ENCODE data around the gene RASSF7. TPM values are rescaled to one million over a fixed set of nuclear protein-coding genes. Genes with fewer than 3 reads are reported as not detected.

RASSF7 gene
- polyA plus RNA-seq, 1 donor from 2014 or later = 42.0 TPM

DNA sequence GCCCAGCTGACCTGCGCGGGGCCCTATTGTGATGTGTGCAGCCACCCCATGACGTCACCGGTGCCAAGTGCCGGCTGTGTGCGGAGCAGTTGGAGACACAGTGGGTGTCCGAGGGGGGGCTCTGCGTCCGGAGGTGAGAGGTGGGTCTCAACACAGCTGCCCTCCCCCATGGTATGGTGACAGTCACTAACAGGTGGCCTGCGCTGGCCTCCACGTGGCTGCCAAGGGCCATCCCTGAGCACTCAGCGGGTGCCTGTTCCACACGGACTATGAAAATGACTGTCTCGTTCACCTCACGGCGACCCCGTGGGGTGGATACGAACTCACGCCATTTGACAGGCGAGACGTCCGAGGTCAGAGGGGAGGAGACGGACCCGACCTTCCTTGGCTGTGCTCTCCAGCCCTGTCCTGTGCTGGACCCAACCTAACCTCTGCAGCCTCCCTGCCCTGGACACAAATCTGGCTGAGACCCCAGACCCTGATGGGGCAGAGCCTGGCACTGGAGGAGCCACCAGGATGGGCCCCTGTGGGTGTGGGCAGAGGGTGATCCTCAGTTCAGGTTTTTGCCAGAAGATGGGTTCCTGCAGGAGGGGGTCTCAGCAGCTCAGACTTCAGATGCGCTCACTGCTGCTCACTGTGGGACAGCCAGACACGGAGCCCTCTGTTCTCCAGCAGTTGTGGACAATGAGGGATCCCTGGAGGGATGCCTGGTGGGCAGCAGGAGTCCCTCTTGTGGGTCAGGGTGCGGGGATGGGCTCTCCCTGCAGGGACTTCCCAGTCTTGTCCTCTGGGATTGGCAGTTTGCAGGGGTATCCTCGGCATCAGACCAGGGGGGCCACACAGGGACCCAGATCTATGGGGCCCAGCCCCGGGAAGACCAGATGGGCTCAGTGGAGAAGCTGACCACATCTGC lies 31.7 kb upstream of the RASSF7 start:
- peak overlapping the region in 1 of 3 donors; percentile 42 for H3K27ac Mint-ChIP-seq
- H3K4me3 Mint-ChIP-seq = peak overlapping the region in 1 of 4 donors; percentile 32

GRCh38 chr11:529728-530411 lies 30.9 kb upstream of the RASSF7 start:
- Mint-ChIP-seq H3K27ac (peak overlapping the region in 1 of 3 donors; percentile 18), H3K4me3 (no peak overlapping the region)

More for the DNA sequence above, 31.7 kb upstream of the RASSF7 start:
- Mint-ChIP-seq H3K27me3 (no peaks in the 10 kb centered on the region), H3K9me3 (no peaks in the 10 kb centered on the region), H3K4me1 (peaks cover 0 to 2% (median 0%) of the 10 kb centered on the region in 3 donors), H3K36me3 (peaks cover 2% of the 10 kb centered on the region)

DNA sequence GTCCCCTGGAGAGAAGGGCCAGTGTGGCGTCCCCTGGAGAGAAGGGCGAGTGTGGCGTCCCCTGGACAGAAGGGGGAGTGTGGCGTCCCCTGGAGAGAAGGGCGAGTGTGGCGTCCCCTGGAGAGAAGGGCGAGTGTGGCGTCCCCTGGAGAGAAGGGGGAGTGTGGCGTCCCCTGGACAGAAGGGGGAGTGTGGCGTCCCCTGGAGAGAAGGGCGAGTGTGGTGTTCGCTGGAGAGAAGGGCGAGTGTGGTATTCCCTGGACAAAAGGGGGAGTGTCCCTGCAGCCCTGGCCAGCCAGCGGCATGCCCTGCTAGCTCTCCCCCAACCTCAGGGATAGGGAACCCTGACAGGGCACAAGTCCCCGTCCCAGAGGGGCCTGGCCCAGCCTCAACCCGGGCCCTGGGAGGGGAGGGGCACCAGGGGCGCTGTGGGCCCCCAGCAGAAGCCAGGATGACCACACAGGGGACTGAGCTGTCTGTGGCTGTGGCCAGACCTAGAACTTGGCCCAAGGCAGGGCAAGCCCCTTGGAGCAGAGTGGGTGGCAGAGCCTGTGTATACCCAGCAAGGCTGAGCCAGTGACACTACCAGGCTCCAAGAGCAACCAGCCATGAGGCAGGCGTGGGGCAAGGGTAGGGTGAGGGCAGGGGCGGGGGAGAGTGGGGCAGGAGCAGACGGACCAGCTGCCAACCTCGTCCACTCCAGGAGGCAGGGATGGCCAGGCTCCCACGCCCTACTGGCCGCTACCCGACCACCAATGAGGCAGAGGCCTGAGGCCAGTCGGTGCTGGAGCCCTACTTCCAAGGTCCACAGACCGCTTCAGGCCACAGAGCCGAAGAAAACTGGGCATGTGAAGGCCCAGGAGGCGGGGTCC lies 29.6 kb upstream of the RASSF7 start:
- Mint-ChIP-seq H3K9me3 (no peaks in the 10 kb centered on the region), H3K27ac (peak overlapping the region in 1 of 3 donors; percentile 80), H3K36me3 (peaks cover 2% of the 10 kb centered on the region), H3K27me3 (no peaks in the 10 kb centered on the region), H3K4me3 (peak overlapping the region in 2 of 4 donors; percentile 28 to 70), H3K4me1 (peaks cover 0 to 3% (median 2%) of the 10 kb centered on the region in 3 donors)

More at GRCh38 chr11:529728-530411, 30.9 kb upstream of the RASSF7 start:
- peaks cover 2% of the 10 kb centered on the region for H3K36me3 Mint-ChIP-seq
- no peaks in the 10 kb centered on the region for H3K9me3 Mint-ChIP-seq
- H3K4me1 Mint-ChIP-seq = peaks cover 0 to 2% (median 0%) of the 10 kb centered on the region in 3 donors
- H3K27me3 Mint-ChIP-seq = no peaks in the 10 kb centered on the region

- peaks cover 2% of the 10 kb centered on the region for H3K36me3 Mint-ChIP-seq
- peak overlapping the region in 2 of 4 donors; percentile 28 to 70 for H3K4me3 Mint-ChIP-seq
- H3K9me3 Mint-ChIP-seq = no peaks in the 10 kb centered on the region
- H3K27ac Mint-ChIP-seq = peak overlapping the region in 1 of 3 donors; percentile 80
- H3K27me3 Mint-ChIP-seq = no peaks in the 10 kb centered on the region
- H3K4me1 Mint-ChIP-seq = peaks cover 0 to 5% (median 2%) of the 10 kb centered on the region in 3 donors
These were observed 28.7 kb upstream of the RASSF7 start for GRCh38 chr11:531919-532526.

DNA sequence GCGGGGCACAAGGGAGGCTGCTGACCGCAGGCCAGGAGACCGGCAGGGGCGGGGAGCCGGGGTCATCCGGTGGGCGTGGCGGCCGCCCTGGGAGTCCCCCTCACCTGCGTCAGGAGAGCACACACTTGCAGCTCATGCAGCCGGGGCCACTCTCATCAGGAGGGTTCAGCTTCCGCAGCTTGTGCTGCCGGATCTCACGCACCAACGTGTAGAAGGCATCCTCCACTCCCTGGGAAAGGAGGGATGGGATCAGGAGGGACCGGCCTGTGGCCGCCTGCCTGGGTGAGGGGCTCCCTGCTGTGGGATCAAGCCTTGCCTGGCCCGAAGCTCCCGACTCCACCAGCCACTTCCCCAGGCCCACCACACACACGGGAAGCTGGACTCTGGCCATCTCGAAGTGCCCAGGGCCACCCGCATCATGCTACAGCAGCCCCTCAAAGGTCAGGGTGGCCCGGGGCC lies 28.2 kb upstream of the RASSF7 start:
- peaks cover 2% of the 10 kb centered on the region for H3K36me3 Mint-ChIP-seq
- H3K9me3 Mint-ChIP-seq = no peaks in the 10 kb centered on the region
- H3K4me1 Mint-ChIP-seq = peaks cover 2 to 5% (median 2%) of the 10 kb centered on the region in 3 donors
- peak overlapping the region in 1 of 4 donors; percentile 70 for H3K4me3 Mint-ChIP-seq
- H3K27ac Mint-ChIP-seq = peak overlapping the region in 1 of 3 donors; percentile 21
- H3K27me3 Mint-ChIP-seq = no peaks in the 10 kb centered on the region

GRCh38 chr11:532986-533585 lies 27.7 kb upstream of the RASSF7 start:
- H3K4me1 Mint-ChIP-seq = peaks cover 2 to 6% (median 5%) of the 10 kb centered on the region in 3 donors
- H3K27ac Mint-ChIP-seq = peak overlapping the region in 1 of 3 donors; percentile 85
- peaks cover 2% of the 10 kb centered on the region for H3K36me3 Mint-ChIP-seq
- H3K27me3 Mint-ChIP-seq = no peaks in the 10 kb centered on the region
- no peaks in the 10 kb centered on the region for H3K9me3 Mint-ChIP-seq
- H3K4me3 Mint-ChIP-seq = peak overlapping the region in 2 of 4 donors; percentile 41 to 45

- Mint-ChIP-seq H3K27ac (peak overlapping the region in 1 of 3 donors; percentile 85), H3K9me3 (no peaks in the 10 kb centered on the region), H3K27me3 (no peaks in the 10 kb centered on the region), H3K36me3 (peaks cover 2% of the 10 kb centered on the region), H3K4me3 (peak overlapping the region; percentile 16 to 88 (median 38)), H3K4me1 (peaks cover 2 to 13% (median 5%) of the 10 kb centered on the region in 3 donors)
These were observed 27.0 kb upstream of the RASSF7 start for GRCh38 chr11:533586-534395.

DNA sequence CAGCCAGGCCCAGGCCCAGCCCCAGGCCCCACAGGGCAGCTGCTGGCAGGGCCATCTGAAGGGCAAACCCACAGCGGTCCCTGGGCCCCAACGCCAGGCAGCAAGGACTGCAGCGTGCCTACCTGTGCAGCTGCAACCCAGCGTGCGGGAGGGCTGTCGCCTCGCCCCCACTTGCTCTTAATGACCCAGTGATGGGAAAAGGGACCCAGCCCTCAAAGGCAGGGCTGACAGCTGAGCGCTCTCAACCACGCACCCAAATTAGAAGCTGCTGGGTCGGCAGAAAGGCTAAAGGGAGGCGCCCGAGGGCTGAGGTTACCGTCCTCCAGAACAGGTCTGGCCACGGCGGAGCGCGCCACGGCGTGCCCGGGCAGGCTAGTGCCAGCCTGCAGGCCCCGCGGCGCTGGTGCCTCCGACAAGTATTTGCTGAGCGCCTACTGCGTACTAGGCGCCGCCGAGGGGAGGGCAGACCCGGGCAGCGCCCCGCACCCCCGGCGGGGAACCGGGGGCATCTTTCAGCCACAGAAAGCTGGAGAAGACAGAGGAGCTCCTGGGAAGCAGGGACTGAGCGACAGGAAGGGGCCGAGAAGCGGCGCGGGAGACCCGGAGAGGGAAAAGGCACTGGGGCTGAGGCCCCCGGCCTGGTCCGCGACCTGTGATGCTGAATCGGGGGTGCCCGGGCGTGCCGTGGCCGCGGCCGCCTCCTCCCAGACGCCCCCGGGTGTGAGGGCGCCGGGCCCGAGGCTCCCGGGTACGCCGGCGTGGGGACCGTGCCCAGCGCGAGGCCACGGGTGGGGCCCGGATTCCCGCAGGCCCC lies 26.2 kb upstream of the RASSF7 start:
- peaks cover 2 to 13% (median 5%) of the 10 kb centered on the region in 3 donors for H3K4me1 Mint-ChIP-seq
- H3K27ac Mint-ChIP-seq = peak overlapping the region in 1 of 3 donors; percentile 85
- H3K36me3 Mint-ChIP-seq = peaks cover 2% of the 10 kb centered on the region
- H3K27me3 Mint-ChIP-seq = no peaks in the 10 kb centered on the region
- H3K9me3 Mint-ChIP-seq = no peaks in the 10 kb centered on the region
- H3K4me3 Mint-ChIP-seq = peak overlapping the region; percentile 78 to 92 (median 86)

GRCh38 chr11:535210-535518 lies 25.6 kb upstream of the RASSF7 start:
- Mint-ChIP-seq H3K4me3 (no peak overlapping the region), H3K27ac (no peak overlapping the region), H3K27me3 (no peaks in the 10 kb centered on the region), H3K36me3 (peaks cover 2% of the 10 kb centered on the region), H3K4me1 (peaks cover 2 to 13% (median 5%) of the 10 kb centered on the region in 3 donors), H3K9me3 (no peaks in the 10 kb centered on the region)

DNA sequence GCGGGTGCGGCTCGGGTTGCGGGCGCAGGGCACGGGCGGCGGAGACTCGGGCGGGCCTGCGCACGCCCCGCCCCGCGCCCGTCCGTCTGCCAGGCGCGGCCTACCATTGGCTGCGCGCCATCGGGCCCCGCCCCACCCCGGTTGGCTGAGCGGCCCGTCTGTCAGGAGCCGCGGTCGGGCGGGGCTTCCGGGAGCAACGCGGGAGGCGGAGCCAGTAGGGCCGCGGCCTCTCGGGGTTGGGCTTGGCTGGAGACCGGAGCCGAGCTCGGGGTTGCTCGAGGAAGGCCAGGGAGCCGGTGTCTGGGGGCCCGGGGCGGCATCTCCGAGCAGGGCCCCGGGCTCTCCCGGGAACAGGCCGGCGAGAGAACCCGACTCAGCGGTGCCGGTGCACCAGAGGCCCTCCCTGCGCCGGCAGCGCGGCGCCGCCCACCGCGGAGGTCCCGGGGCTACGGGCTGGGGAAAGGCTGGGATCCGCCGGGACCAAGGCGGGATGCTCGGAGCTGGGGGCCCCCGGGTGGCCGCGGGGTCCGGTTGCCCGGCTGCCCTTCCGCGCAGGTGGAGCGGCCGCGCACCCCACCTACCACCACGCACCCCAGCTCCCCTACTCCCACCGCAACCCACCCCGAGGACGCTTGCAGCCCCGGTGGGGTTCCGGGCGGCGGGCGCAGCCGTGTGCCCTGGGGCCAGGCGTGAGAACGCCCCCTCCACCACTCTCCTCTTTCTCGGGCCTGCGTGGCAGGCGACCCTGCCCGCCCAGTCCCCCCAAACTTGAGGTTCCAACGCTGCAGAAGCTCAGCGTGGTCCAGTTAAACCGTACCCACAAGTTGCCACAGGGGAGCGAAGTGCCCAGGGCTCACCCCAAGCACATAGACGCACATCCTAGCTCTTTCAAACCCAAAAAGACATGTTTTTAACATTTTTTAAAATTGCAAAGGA lies 25.0 kb upstream of the RASSF7 start, which contains the start of gene HRAS:
TSS of gene HRAS (minus strand) at position 58 of the 936 bp plus-strand sequence.
- H3K4me3 Mint-ChIP-seq = peak within 1 kb of the TSS; percentile 91 to 100 (median 96)
- no peaks in the 10 kb centered on the region for H3K9me3 Mint-ChIP-seq
- peaks cover 2% of the 10 kb centered on the region for H3K36me3 Mint-ChIP-seq
- H3K27ac Mint-ChIP-seq = peak within 1 kb of the TSS; percentile 98 to 100 (median 98)
- no peaks in the 10 kb centered on the region for H3K27me3 Mint-ChIP-seq
- H3K4me1 Mint-ChIP-seq = peaks cover 2 to 13% (median 5%) of the 10 kb centered on the region in 3 donors

- Mint-ChIP-seq H3K4me1 (peaks cover 2 to 11% (median 5%) of the 10 kb centered on the region in 3 donors), H3K27me3 (no peaks in the 10 kb centered on the region), H3K4me3 (peak within 1 kb of the TSS; percentile 91 to 100 (median 96)), H3K27ac (peak within 1 kb of the TSS; percentile 98 to 100 (median 98)), H3K36me3 (peaks cover 2% of the 10 kb centered on the region), H3K9me3 (no peaks in the 10 kb centered on the region)
These were observed 23.7 kb upstream of the RASSF7 start, which contains the start of gene LRRC56 for GRCh38 chr11:536841-537621. Gene LRRC56, plus strand, starts transcription at chr11:537527. Its CDS starts 3,158 bp downstream, at chr11:540685.
